Naive thymus-derived CD4-positive, alpha-beta T cell (primary cell): Measurements from ENCODE around the gene CCT2. TPM values are rescaled to one million over a fixed set of nuclear protein-coding genes. Genes with fewer than 3 reads are reported as not detected.
"Not testable (repeated sequence)": the region's sequence is repeated elsewhere in the genome, so short reads cannot be mapped to it uniquely, and the experiment has no call there.

ENCODE experiments used
- ATAC-seq: fragments of 150-1000 bp; cut with Tn5 transposase; 2 replicates; pipeline ENCODE4 v1.10.0; 2021; ENCODE audit warnings: mild to moderate bottlenecking, moderate library complexity
- CTCF ChIA-PET: fragments of 350-600 bp; sonication (Branson Sonifier 250); formaldehyde crosslinking; loops from one replicate; lab custom pipeline; 2021; ENCODE audit warnings: antibody characterized with exemption; lab: Charles Lee
- POLR2A ChIA-PET: fragments of 350-600 bp; sonication (Branson Sonifier 250); formaldehyde crosslinking; loops from one replicate; lab custom pipeline; 2021; ENCODE audit warnings: antibody characterized with exemption, inconsistent platforms; lab: Charles Lee
- DNase-seq, 9 donors: peaks; one replicate each; pipeline versions ENCODE4 v3.0.0 to v3.0.0-alpha.2; 2020 to 2022; ENCODE audit warnings: mixed read lengths in 1 of 9
- H3K27ac ChIP-seq: one replicate; pipeline ENCODE4 v1.7.0; 2013; ENCODE audit warnings: mild to moderate bottlenecking, low read depth, low read length, moderate library complexity
- H3K27me3 ChIP-seq, 2 donors: one replicate each; pipeline ENCODE4 v1.7.0; 2013; ENCODE audit warnings: low read length in 2 of 2, mild to moderate bottlenecking in 2 of 2, moderate library complexity in 2 of 2; ENCODE audit not compliant: control insufficient read depth in 2 of 2, insufficient read depth in 2 of 2
- H3K36me3 ChIP-seq, 3 experiments: 1 replicate in 2 of 3; 2 replicates in 1 of 3; pipeline ENCODE4 v1.7.0; 2013; ENCODE audit warnings: low read length in 3 of 3, mild to moderate bottlenecking in 3 of 3, moderate library complexity in 1 of 3; ENCODE audit not compliant: insufficient read depth in 3 of 3, control insufficient read depth in 2 of 3
- H3K4me1 ChIP-seq, 2 donors: one replicate each; pipeline ENCODE4 v1.7.0; 2013; ENCODE audit warnings: low read length in 2 of 2, mild to moderate bottlenecking in 2 of 2, moderate library complexity in 1 of 2; ENCODE audit not compliant: control insufficient read depth in 2 of 2, insufficient read depth in 2 of 2
- H3K4me3 ChIP-seq: 2 replicates; pipeline ENCODE4 v1.7.0; 2013; ENCODE audit warnings: mild to moderate bottlenecking, low read length
- H3K9me3 ChIP-seq, 3 experiments: 1 replicate in 2 of 3; 2 replicates in 1 of 3; pipeline ENCODE4 v1.7.0; 2013; ENCODE audit warnings: low read length in 3 of 3; ENCODE audit not compliant: control insufficient read depth in 2 of 3
- H3K27ac Mint-ChIP-seq, 9 donors: one replicate each; pipeline ENCODE4 v1.8.0; 2020 to 2022; ENCODE audit warnings: mixed read lengths in 9 of 9, mild to moderate bottlenecking in 8 of 9, moderate library complexity in 5 of 9, inconsistent platforms in 2 of 9
- H3K27me3 Mint-ChIP-seq, 5 donors: one replicate each; pipeline ENCODE4 v1.8.0; 2021 to 2022; ENCODE audit warnings: mixed read lengths in 5 of 5, mild to moderate bottlenecking in 1 of 5
- H3K36me3 Mint-ChIP-seq, 5 donors: one replicate each; pipeline ENCODE4 v1.8.0; 2020 to 2022; ENCODE audit warnings: mixed read lengths in 5 of 5, mild to moderate bottlenecking in 3 of 5, inconsistent platforms in 1 of 5
- H3K4me1 Mint-ChIP-seq, 7 donors: one replicate each; pipeline ENCODE4 v1.8.0; 2020 to 2022; ENCODE audit warnings: mixed read lengths in 7 of 7, mild to moderate bottlenecking in 3 of 7, inconsistent platforms in 1 of 7
- H3K4me3 Mint-ChIP-seq, 10 donors: one replicate each; pipeline ENCODE4 v1.8.0; 2020 to 2022; ENCODE audit warnings: mild to moderate bottlenecking in 10 of 10, mixed read lengths in 10 of 10, moderate library complexity in 6 of 10, inconsistent platforms in 2 of 10
- H3K9me3 Mint-ChIP-seq, 11 donors: one replicate each; pipeline ENCODE4 v1.8.0; 2020 to 2022; ENCODE audit warnings: mixed read lengths in 11 of 11, mild to moderate bottlenecking in 4 of 11, inconsistent platforms in 1 of 11, moderate library complexity in 1 of 11
- intact Hi-C, 2 donors: fragments of 100-400 bp; cut with micrococcal nuclease; formaldehyde crosslinking; loops; one replicate each; pipeline ENCODE4 v1.15.1; 2023
- polyA plus RNA-seq, 2 donors: library from polyadenylated mRNA; unstranded; fragments of 300-500 nt; fragmentation: Illumina TruSeq; gene quantifications; one replicate each; pipeline ENCODE4 v1.2.3, GENCODE V29; 2021
- total RNA-seq, 6 experiments: library from RNA in 5 of 6; stranded (reverse) in 5 of 6; gene quantifications; 1 replicate in 5 of 6; 2 replicates in 1 of 6; pipeline ENCODE4 v1.2.3 and lab custom pipeline; 2021 to 2026

CCT2 gene
- total and polyA plus RNA-seq, 7 experiments from 2014 or later, result 106 to 200 (median 156) TPM

DNA sequence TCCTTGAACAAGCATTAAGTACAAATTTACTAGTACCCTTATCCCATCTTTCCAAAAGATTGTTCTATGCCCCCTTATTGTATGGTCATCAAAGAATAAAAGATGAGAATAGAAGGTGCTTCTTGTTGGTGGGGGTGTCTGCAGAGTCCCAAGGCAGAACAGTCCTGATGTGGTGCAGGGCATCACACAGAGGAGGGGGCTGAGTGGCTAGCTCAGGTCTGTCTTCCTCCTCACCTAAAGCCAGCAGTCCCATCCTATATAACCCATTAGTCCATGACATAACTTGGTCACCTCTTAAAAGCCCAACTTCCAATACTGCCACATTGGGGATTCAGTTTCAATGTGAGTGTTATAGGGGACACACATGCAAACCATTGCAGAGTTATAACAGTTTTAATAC, 15.5 kb downstream of the CCT2 start:
- H3K27ac Mint-ChIP-seq, result peak overlapping the region in 1 of 9 donors; percentile 48
- intact Hi-C loops, result no loop called here
- H3K9me3 Mint-ChIP-seq, result peaks cover 0 to 10% (median 0%) of the 10 kb centered on the region in 11 donors
- H3K27me3 Mint-ChIP-seq, result no peaks in the 10 kb centered on the region
- H3K4me1 Mint-ChIP-seq, result peaks cover 0 to 3% (median 0%) of the 10 kb centered on the region in 7 donors
- Histone ChIP-seq H3K27me3 (no peaks in the 10 kb centered on the region), H3K27ac (no peak overlapping the region), H3K9me3 (no peaks in the 10 kb centered on the region), H3K36me3 (peaks cover 15 to 69% (median 31%) of the 10 kb centered on the region in 3 experiments), H3K4me1 (no peaks in the 10 kb centered on the region), H3K4me3 (no peak overlapping the region)
- no peak overlapping the region for H3K4me3 Mint-ChIP-seq
- ChIA-PET CTCF (no interaction called here), POLR2A (no interaction called here)
- ATAC-seq (peak; percentile 27), DNase-seq (no peak)
- peaks cover 11 to 59% (median 36%) of the 10 kb centered on the region in 5 donors for H3K36me3 Mint-ChIP-seq

DNA sequence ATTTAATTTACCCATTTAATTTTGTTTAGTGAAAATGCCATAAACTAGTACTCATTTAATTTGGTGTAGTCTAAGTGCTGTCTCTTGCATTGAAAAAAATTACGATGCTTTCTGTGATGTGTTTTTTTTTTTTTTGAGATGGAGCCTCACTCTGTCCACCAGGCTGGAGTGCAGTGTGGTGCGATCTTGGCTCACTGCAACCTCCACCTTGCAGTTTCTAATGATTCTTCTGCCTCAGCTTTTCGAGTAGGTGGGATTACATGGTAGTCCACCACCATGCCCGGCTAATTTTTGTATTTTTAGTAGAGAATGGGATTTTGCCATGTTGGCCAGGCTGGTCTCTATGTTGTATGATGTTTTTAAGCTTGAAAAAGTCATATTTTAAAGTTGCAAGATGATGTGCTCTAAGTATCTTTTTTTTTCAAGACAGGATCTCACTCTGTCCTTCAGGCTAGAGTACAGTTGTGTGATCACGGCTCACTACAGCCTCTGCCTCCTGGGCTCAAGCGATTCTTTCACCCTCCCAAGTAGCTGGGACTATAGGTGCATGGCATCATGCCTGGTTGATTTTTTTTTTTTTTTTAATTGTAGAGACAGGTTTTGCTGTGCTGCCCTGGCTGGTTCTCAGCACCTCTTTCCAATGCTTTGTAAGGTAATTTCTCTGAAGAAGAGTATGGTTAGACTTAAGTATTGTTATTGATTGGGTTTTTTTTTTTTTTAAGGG, 16.9 kb downstream of the CCT2 start:
- Mint-ChIP-seq H3K9me3 (peaks cover 0 to 10% (median 0%) of the 10 kb centered on the region in 11 donors), H3K4me1 (peaks cover 0 to 2% (median 0%) of the 10 kb centered on the region in 7 donors), H3K36me3 (peaks cover 11 to 53% (median 32%) of the 10 kb centered on the region in 5 donors), H3K27me3 (no peaks in the 10 kb centered on the region), H3K4me3 (no peak overlapping the region), H3K27ac (peak overlapping the region in 4 of 9 donors; percentile 3 to 62 (median 24))
- ChIA-PET CTCF (interaction anchor here (0.6 kb wide), 1 partner anchor 88 kb away, joined by 3 read pairs; no protein-coding TSS in a partner anchor), POLR2A (no interaction called here)
- Histone ChIP-seq H3K36me3 (peaks cover 12 to 56% (median 30%) of the 10 kb centered on the region in 3 experiments), H3K27me3 (no peaks in the 10 kb centered on the region), H3K27ac (no peak overlapping the region), H3K4me3 (no peak overlapping the region), H3K4me1 (no peaks in the 10 kb centered on the region), H3K9me3 (no peaks in the 10 kb centered on the region)
- DNase-seq (no peak), ATAC-seq (no peak)
- intact Hi-C loops, result no loop called here

DNA sequence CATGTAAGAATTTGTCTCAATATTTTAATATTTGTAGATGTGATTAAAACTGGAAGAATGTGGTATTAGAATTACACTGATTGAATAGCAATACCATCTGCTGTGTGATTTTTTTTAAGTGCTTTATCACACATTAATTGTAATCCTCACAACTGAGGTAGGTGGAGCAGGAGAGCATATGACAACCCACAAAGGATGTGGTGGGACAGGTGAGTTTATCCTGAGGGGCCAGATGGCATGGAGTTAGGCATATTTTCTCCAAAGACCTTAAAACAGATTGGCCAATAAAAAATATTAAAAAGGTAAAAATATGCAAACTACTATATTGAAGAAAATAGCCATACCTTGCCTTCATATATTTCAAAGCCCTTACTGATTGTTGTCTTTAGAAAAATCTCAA, 17.7 kb downstream of the CCT2 start:
- Histone ChIP-seq H3K27ac (no peak overlapping the region), H3K36me3 (peaks cover 9 to 48% (median 22%) of the 10 kb centered on the region in 3 experiments), H3K9me3 (no peaks in the 10 kb centered on the region), H3K4me3 (no peak overlapping the region), H3K27me3 (no peaks in the 10 kb centered on the region), H3K4me1 (no peaks in the 10 kb centered on the region)
- no peak for ATAC-seq
- H3K27me3 Mint-ChIP-seq, result no peaks in the 10 kb centered on the region
- H3K36me3 Mint-ChIP-seq, result peaks cover 11 to 46% (median 29%) of the 10 kb centered on the region in 5 donors
- ChIA-PET POLR2A (no interaction called here), CTCF (interaction anchor here (0.7 kb wide), 1 partner anchor 258 kb away, joined by 3 read pairs; no protein-coding TSS in a partner anchor)
- peak overlapping the region in 2 of 9 donors; percentile 28 to 60 for H3K27ac Mint-ChIP-seq
- peaks cover 0 to 10% (median 0%) of the 10 kb centered on the region in 11 donors for H3K9me3 Mint-ChIP-seq
- H3K4me1 Mint-ChIP-seq, result peaks cover 0 to 2% (median 1%) of the 10 kb centered on the region in 7 donors
- DNase-seq, result no peak
- intact Hi-C loops, result no loop called here
- no peak overlapping the region for H3K4me3 Mint-ChIP-seq

DNA sequence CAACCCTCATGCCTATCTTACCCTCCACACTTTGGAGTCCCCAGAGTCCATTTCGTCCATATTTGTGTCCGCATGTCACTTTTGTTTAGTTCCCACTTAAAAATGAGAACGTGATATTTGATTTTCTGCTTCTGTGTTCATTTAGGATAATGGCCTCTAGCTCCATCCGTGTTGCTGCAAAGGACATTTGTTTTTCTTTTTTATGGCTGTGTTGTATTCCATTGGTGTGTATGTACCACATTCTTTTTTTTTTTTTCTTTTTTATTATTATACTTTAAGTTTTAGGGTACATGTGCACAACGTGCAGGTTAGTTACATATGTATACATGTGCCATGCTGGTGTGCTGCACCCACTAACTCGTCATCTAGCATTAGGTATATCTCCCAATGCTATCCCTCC, 18.3 kb downstream of the CCT2 start:
- CTCF ChIA-PET, result interaction anchor here (0.7 kb wide), 1 partner anchor 259 kb away, joined by 3 read pairs; no protein-coding TSS in a partner anchor
- peaks cover 3 to 42% (median 17%) of the 10 kb centered on the region in 3 experiments for H3K36me3 ChIP-seq
- H3K27ac ChIP-seq, POLR2A ChIA-PET, H3K27ac Mint-ChIP-seq, H3K27me3 ChIP-seq, H3K4me3 ChIP-seq, H3K4me1 ChIP-seq, intact Hi-C loops, H3K27me3 Mint-ChIP-seq, H3K9me3 Mint-ChIP-seq, H3K9me3 ChIP-seq, DNase-seq, H3K4me1 Mint-ChIP-seq, ATAC-seq, H3K4me3 Mint-ChIP-seq: not testable (repeated sequence)
- H3K36me3 Mint-ChIP-seq, result peaks cover 11 to 41% (median 28%) of the 10 kb centered on the region in 5 donors

DNA sequence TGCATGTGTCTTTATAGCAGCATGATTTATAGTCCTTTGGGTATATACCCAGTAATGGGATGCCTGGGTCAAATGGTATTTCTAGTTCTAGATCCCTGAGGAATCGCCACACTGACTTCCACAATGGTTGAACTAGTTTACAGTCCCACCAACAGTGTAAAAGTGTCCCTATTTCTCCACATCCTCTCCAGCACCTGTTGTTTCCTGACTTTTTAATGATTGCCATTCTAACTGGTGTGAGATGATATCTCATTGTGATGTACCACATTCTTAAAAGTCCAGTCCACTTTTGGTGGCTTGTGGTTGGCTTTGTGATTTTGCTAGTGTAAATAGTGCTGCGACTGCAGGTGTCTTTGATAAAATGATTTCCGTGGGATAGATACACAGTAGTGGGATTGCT, 19.0 kb downstream of the CCT2 start:
- H3K4me3 ChIP-seq, DNase-seq, intact Hi-C loops, POLR2A ChIA-PET, ATAC-seq, H3K27me3 ChIP-seq, H3K9me3 ChIP-seq, H3K27ac Mint-ChIP-seq, H3K4me3 Mint-ChIP-seq, CTCF ChIA-PET, H3K4me1 ChIP-seq, H3K27me3 Mint-ChIP-seq, H3K27ac ChIP-seq, H3K9me3 Mint-ChIP-seq: not testable (repeated sequence)
- H3K36me3 ChIP-seq, result peaks cover 0 to 36% (median 17%) of the 10 kb centered on the region in 3 experiments
- Mint-ChIP-seq H3K36me3 (peaks cover 11 to 37% (median 25%) of the 10 kb centered on the region in 5 donors), H3K4me1 (peaks cover 0 to 13% (median 0%) of the 10 kb centered on the region in 7 donors)

DNA sequence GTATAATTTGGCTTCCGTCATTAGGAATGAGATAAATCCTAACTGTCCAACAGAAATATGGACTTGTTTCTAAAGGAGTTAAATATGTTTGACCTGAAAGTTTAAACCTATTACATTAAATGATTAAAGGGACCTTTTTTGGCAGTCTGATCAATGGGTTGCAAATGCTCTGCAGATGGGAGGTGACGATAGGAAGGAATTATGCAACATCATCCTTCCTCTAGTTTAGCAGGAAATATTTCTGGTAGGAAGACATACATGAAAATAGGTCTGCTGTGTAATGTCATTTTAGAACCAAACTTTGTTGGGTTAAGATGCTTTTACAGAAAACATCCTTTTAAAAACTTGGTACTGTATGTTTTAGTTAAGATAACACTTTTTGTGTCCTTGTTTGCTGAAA, 22.9 kb downstream of the CCT2 start:
- H3K36me3 ChIP-seq, result no peaks in the 10 kb centered on the region
- intact Hi-C loops, result no loop called here
- peaks cover 0 to 13% (median 0%) of the 10 kb centered on the region in 7 donors for H3K4me1 Mint-ChIP-seq
- H3K4me3 Mint-ChIP-seq, result peak overlapping the region in 1 of 10 donors; percentile 47
- ChIA-PET POLR2A (interaction anchor here (0.6 to 0.7 kb wide), 3 partner anchors 11 to 313 kb away, joined by 3 to 5 read pairs (median 4); no protein-coding TSS in a partner anchor), CTCF (no interaction called here)
- DNase-seq (no peak), ATAC-seq (no peak)
- no peaks in the 10 kb centered on the region for H3K4me1 ChIP-seq
- no peak overlapping the region for H3K4me3 ChIP-seq
- H3K27ac ChIP-seq, result no peak overlapping the region
- H3K36me3 Mint-ChIP-seq, result peaks cover 0 to 5% (median 4%) of the 10 kb centered on the region in 5 donors
- peaks cover 0 to 9% (median 0%) of the 10 kb centered on the region in 5 donors for H3K27me3 Mint-ChIP-seq
- H3K27ac Mint-ChIP-seq, result peak overlapping the region in 1 of 9 donors; percentile 28
- peaks cover 0 to 4% (median 0%) of the 10 kb centered on the region in 11 donors for H3K9me3 Mint-ChIP-seq
- H3K9me3 ChIP-seq, result no peaks in the 10 kb centered on the region
- peaks cover 0 to 8% of the 10 kb centered on the region in 2 donors for H3K27me3 ChIP-seq
